IMR-90 (cell line): ENCODE measurements around the gene ANLN. TPM values are rescaled to one million over a fixed set of nuclear protein-coding genes. Genes with fewer than 3 reads are reported as not detected.
"Not testable (repeated sequence)": the region's sequence is repeated elsewhere in the genome, so short reads cannot be mapped to it uniquely, and the experiment has no call there.

ENCODE experiments used
- ATAC-seq: fragments of 200-7000 bp; cut with Tn5 transposase; 2 replicates; pipeline ENCODE4 v1.9.1; 2020; ENCODE audit warnings: low read depth, mild to moderate bottlenecking, moderate library complexity
- BruUV-seq: library from RNA; stranded (reverse); fragments of 400-500 nt; replicated peaks from 2 replicates; lab custom pipeline; 2021; lab: Mats Ljungman, UMichigan
- CTCF ChIA-PET: fragments of 300-600 bp; formaldehyde crosslinking; extraction: SDS; loops from one replicate; lab custom pipeline; 2021; ENCODE audit warnings: antibody characterized with exemption; lab: Yijun Ruan, JAX
- POLR2A ChIA-PET: fragments of 300-600 bp; sonication (Branson Sonifier 250); formaldehyde crosslinking; loops from one replicate; lab custom pipeline; 2022; ENCODE audit warnings: antibody characterized with exemption; ENCODE audit not compliant: unreplicated experiment; lab: Charles Lee
- DNase-seq: peaks from one replicate; pipeline ENCODE4 v3.0.0; 2013
- H2AFZ ChIP-seq: replicated peaks from 2 replicates; pipeline ENCODE3; 2013; ENCODE audit warnings: low read length, mild to moderate bottlenecking; ENCODE audit not compliant: poor library complexity
- H2AK5ac ChIP-seq: 2 replicates; pipeline ENCODE4 v1.6.1; 2013; ENCODE audit warnings: low read depth, low read length, inconsistent platforms
- H2AK9ac ChIP-seq: replicated peaks from 2 replicates; pipeline ENCODE3; 2013; ENCODE audit warnings: mild to moderate bottlenecking, low read depth, low read length, moderate library complexity; ENCODE audit not compliant: poor library complexity
- H2BK120ac ChIP-seq: 2 replicates; pipeline ENCODE4 v1.6.1; 2013; ENCODE audit warnings: low read depth, low read length, inconsistent platforms
- H2BK15ac ChIP-seq: 3 replicates; pipeline ENCODE4 v1.6.1; 2013; ENCODE audit warnings: low read depth, low read length, inconsistent platforms
- H2BK20ac ChIP-seq: 2 replicates; pipeline ENCODE4 v1.6.1; 2013; ENCODE audit warnings: low read depth, mild to moderate bottlenecking, inconsistent platforms, low read length, moderate library complexity
- H2BK5ac ChIP-seq: 2 replicates; pipeline ENCODE4 v1.6.1; 2013; ENCODE audit warnings: mild to moderate bottlenecking, low read depth, low read length, inconsistent platforms; ENCODE audit not compliant: poor library complexity, severe bottlenecking
- H3K14ac ChIP-seq: replicated peaks from 2 replicates; pipeline ENCODE4 v1.6.1; 2013; ENCODE audit warnings: low read depth, low read length, inconsistent platforms
- H3K18ac ChIP-seq: 2 replicates; pipeline ENCODE4 v1.6.1; 2013; ENCODE audit warnings: low read depth, low read length, control low read depth
- H3K23ac ChIP-seq: 2 replicates; pipeline ENCODE4 v1.6.1; 2013; ENCODE audit warnings: low read depth, low read length, inconsistent platforms
- H3K27ac ChIP-seq: 2 replicates; pipeline ENCODE4 v1.5.1; 2013; ENCODE audit warnings: mild to moderate bottlenecking, control low read depth, low read length; ENCODE audit not compliant: insufficient read depth
- H3K27me3 ChIP-seq: 2 replicates; pipeline ENCODE4 v1.6.1; 2013; ENCODE audit warnings: low read length; ENCODE audit not compliant: control insufficient read depth, insufficient read depth
- H3K36me3 ChIP-seq: 2 replicates; pipeline ENCODE4 v1.6.1; 2013; ENCODE audit warnings: low read length, mixed read lengths; ENCODE audit not compliant: control insufficient read depth, insufficient read depth
- H3K4ac ChIP-seq: 2 replicates; pipeline ENCODE4 v1.6.1; 2013; ENCODE audit warnings: low read depth, low read length, inconsistent platforms
- H3K4me1 ChIP-seq: 2 replicates; pipeline ENCODE4 v1.6.1; 2013; ENCODE audit warnings: low read length, mixed read lengths; ENCODE audit not compliant: control insufficient read depth, insufficient read depth
- H3K4me2 ChIP-seq: 2 replicates; pipeline ENCODE4 v1.6.1; 2013; ENCODE audit warnings: low read depth, mild to moderate bottlenecking, control low read depth, low read length, moderate library complexity
- H3K4me3 ChIP-seq: 2 replicates; pipeline ENCODE4 v1.5.1; 2013; ENCODE audit warnings: low read depth, mild to moderate bottlenecking, control low read depth, low read length, moderate library complexity; ENCODE audit not compliant: insufficient read depth
- H3K56ac ChIP-seq: 2 replicates; pipeline ENCODE4 v1.6.1; 2013; ENCODE audit warnings: low read length, inconsistent platforms; ENCODE audit not compliant: insufficient read depth; ENCODE audit errors: extremely low read depth
- H3K79me1 ChIP-seq, 2 experiments: 2 replicates each; pipeline ENCODE4 v1.6.1; 2013; ENCODE audit warnings: low read length in 2 of 2, inconsistent platforms in 1 of 2, low read depth in 1 of 2
- H3K9ac ChIP-seq: 2 replicates; pipeline ENCODE4 v1.6.1; 2013; ENCODE audit warnings: low read depth, low read length, control low read depth
- H3K9me1 ChIP-seq: 2 replicates; pipeline ENCODE4 v1.6.1; 2013; ENCODE audit warnings: low read length, inconsistent platforms; ENCODE audit not compliant: insufficient read depth
- H3K9me3 ChIP-seq: 2 replicates; pipeline ENCODE4 v1.6.1; 2013; ENCODE audit warnings: low read length; ENCODE audit not compliant: control insufficient read depth, insufficient read depth
- H4K20me1 ChIP-seq: 2 replicates; pipeline ENCODE4 v1.6.1; 2013; ENCODE audit warnings: low read length, inconsistent platforms; ENCODE audit not compliant: insufficient read depth
- H4K5ac ChIP-seq: 2 replicates; pipeline ENCODE4 v1.6.1; 2013; ENCODE audit warnings: mild to moderate bottlenecking, low read depth, low read length, control low read depth
- H4K8ac ChIP-seq, 2 experiments: 2 replicates each; pipeline ENCODE4 v1.6.1; 2013; ENCODE audit warnings: low read depth in 2 of 2, low read length in 2 of 2, control low read depth in 1 of 2, inconsistent platforms in 1 of 2
- H4K91ac ChIP-seq: 2 replicates; pipeline ENCODE4 v1.6.1; 2013; ENCODE audit warnings: low read depth, low read length, inconsistent platforms; ENCODE audit not compliant: insufficient read depth
- WGBS, 2 experiments: methylation state at CpG; one replicate each; pipeline versions ENCODE4 v1.1.5 to v1.1.7; 2013; ENCODE audit warnings: missing lambda C conversion rate in 2 of 2; ENCODE audit not compliant: insufficient read length in 1 of 2; ENCODE audit errors: extremely low coverage in 2 of 2; 5-methylcytosine and 5-hydroxymethylcytosine counted together
- dilution Hi-C: fragments of 300-500 bp; cut with HindIII; formaldehyde crosslinking; loops from one replicate; pipeline ENCODE4 v1.14.3; 2018; ENCODE audit warnings: low sequenced_read_pairs; ENCODE audit not compliant: unreplicated experiment
- in situ Hi-C: fragments of 300-500 bp; cut with MboI; formaldehyde crosslinking; loops from 3 replicates; pipeline ENCODE4 v1.14.3; 2019; ENCODE audit warnings: low sequenced_read_pairs, inconsistent platforms, mixed read lengths
- intact Hi-C: fragments of 100-400 bp; cut with micrococcal nuclease; formaldehyde crosslinking; loops from 2 replicates; pipeline ENCODE4 v1.10.0; 2022
- polyA plus RNA-seq, 3 experiments: library from polyadenylated mRNA; depleted of rRNA; stranded (reverse); fragments of >200 nt; gene quantifications; 2 replicates each; pipeline ENCODE4 v1.2.3, GENCODE V29; 2012; ENCODE audit warnings: low replicate concordance in 1 of 3
- total RNA-seq: library from RNA; depleted of rRNA; stranded (reverse); fragments of >200 nt; gene quantifications from 2 replicates; pipeline ENCODE4 v1.2.3, GENCODE V29; 2012

Gene ANLN
- total and polyA plus RNA-seq, 2 of the 4 experiments (the other 2 are of a cell fraction), result 60.5 to 276 TPM

GRCh38 chr7:36378555-36378954, 11.1 kb upstream of the ANLN start:
- 69% methylated on average over 4 of the region's 7 CpGs; no CpG with 5 or more reads in 1 of the 2 experiments for WGBS, 2 experiments
- H2AK5ac ChIP-seq, H3K4ac ChIP-seq, DNase-seq, H2AFZ ChIP-seq, H3K18ac ChIP-seq, H3K14ac ChIP-seq, H3K27me3 ChIP-seq, BruUV-seq, H3K36me3 ChIP-seq, dilution Hi-C loops, H2BK15ac ChIP-seq, H4K91ac ChIP-seq, H3K4me2 ChIP-seq, ATAC-seq, intact Hi-C loops, H2BK120ac ChIP-seq, H4K20me1 ChIP-seq, H4K8ac ChIP-seq, H4K5ac ChIP-seq, H3K9me1 ChIP-seq, H3K9me3 ChIP-seq, in situ Hi-C loops, H2AK9ac ChIP-seq, H3K56ac ChIP-seq, H3K27ac ChIP-seq, H3K79me1 ChIP-seq, H2BK5ac ChIP-seq, H3K4me1 ChIP-seq, H3K23ac ChIP-seq, POLR2A ChIA-PET, H2BK20ac ChIP-seq, H3K9ac ChIP-seq, H3K4me3 ChIP-seq: not testable (repeated sequence)
- CTCF ChIA-PET, result interaction anchor here (1.2 kb wide), 1 partner anchor 12 kb away, joined by 3 read pairs; no protein-coding TSS in a partner anchor
